RWPE2 (cell line): ENCODE data around the gene DDX10.

Experiments used
- ATAC-seq: fragments of 200-7000 bp; cut with Tn5 transposase; 3 replicates; pipeline ENCODE4 v1.9.1; 2021; ENCODE audit warnings: low read depth
- DNase-seq: peaks from one replicate; pipeline ENCODE4 v3.0.0-alpha.2; 2020; ENCODE audit warnings: low spot score
- H3K27ac ChIP-seq: fragments of 450-650 bp; 2 replicates; pipeline ENCODE4 v1.5.1; 2017; ENCODE audit warnings: mild to moderate bottlenecking; ENCODE audit not compliant: poor library complexity, severe bottlenecking
- H3K27me3 ChIP-seq: fragments of 250-450 bp; sonication (Bioruptor Pico); 2 replicates; pipeline ENCODE4 v1.5.1; 2021; ENCODE audit warnings: mild to moderate bottlenecking, moderate library complexity; ENCODE audit not compliant: insufficient read depth, poor library complexity, severe bottlenecking
- H3K36me3 ChIP-seq: fragments of 250-450 bp; sonication (Bioruptor Pico); 2 replicates; pipeline ENCODE4 v1.5.1; 2020; ENCODE audit warnings: low read depth, mild to moderate bottlenecking, moderate library complexity
- H3K4me1 ChIP-seq: fragments of 250-450 bp; sonication (Bioruptor Pico); 2 replicates; pipeline ENCODE4 v1.5.1; 2021; ENCODE audit warnings: mild to moderate bottlenecking, moderate library complexity; ENCODE audit not compliant: insufficient read depth, poor library complexity, severe bottlenecking
- H3K4me3 ChIP-seq: fragments of 250-450 bp; sonication (Bioruptor Pico); 2 replicates; pipeline ENCODE4 v1.5.1; 2021; ENCODE audit warnings: mild to moderate bottlenecking, moderate library complexity; ENCODE audit not compliant: severe bottlenecking
- H3K9me3 ChIP-seq: fragments of 250-450 bp; sonication (Bioruptor Pico); 2 replicates; pipeline ENCODE4 v1.5.1; 2021; ENCODE audit warnings: mild to moderate bottlenecking, moderate library complexity; ENCODE audit not compliant: severe bottlenecking
- CTCF ChIP-seq: fragments of 450-650 bp; IDR thresholded peaks from one replicate; pipeline ENCODE4 v1.5.1; 2017; ENCODE audit warnings: mild to moderate bottlenecking, moderate library complexity; ENCODE audit not compliant: poor library complexity, severe bottlenecking

The DDX10 gene

GRCh38 chr11:108853151-108853550 lies 188.3 kb downstream of the DDX10 start:
- ATAC-seq (no peak), DNase-seq (no peak)
- Histone ChIP-seq H3K4me3 (no peak overlapping the region), H3K27me3 (no peaks in the 10 kb centered on the region), H3K36me3 (0 out of 2 replicates have a peak, but pooled peaks cover 3% of the 10 kb centered on the region), H3K4me1 (no peaks in the 10 kb centered on the region), H3K9me3 (no peaks in the 10 kb centered on the region), H3K27ac (no peak overlapping the region)
- no peak for TF ChIP-seq CTCF

DNA sequence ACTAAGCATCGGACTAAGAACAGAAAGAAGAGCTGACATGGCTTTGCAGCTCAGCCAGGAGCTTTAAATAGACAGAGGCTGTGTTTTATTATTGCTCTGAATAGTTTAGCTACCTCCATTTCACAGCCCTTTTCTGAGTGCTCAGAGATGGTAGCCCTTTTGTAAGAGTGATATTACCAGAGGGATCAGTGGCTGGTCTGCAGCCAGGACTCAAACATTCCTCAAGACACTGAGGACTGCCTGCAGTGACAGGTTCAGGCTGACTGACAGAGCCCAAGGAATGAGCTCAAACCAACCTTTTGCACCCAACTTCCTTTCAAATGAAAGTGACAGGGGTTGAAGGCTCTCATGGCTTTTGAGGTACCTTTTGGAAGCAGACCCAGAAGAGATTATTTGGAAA lies 189.0 kb downstream of the DDX10 start:
- Histone ChIP-seq H3K27me3 (no peaks in the 10 kb centered on the region), H3K4me3 (no peak overlapping the region), H3K27ac (no peak overlapping the region), H3K36me3 (0 out of 2 replicates have a peak, but pooled peaks cover 3% of the 10 kb centered on the region), H3K4me1 (no peaks in the 10 kb centered on the region), H3K9me3 (no peaks in the 10 kb centered on the region)
- no peak for DNase-seq
- no peak for TF ChIP-seq CTCF
- peak; percentile 62; the same call in 2 of the 3 replicates for ATAC-seq

DNA sequence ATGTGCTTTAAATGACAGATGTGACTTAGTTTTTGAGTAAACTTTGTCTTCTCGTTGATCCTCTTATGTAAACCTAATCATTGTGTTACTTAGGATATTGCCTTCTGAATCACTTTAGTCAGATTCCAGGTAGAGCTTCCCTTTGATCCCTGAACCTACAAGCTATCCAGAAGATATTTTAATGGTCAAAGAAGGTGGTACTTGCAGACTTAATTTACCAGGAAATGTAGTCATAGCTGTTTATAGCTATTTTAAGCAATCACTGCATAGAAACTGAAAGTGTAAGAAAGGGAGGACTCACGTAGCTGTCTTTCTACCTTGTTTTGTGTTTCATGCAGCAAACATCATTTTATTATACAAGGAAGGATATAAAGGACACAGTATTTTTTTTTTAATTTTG lies 189.5 kb downstream of the DDX10 start:
- Histone ChIP-seq H3K27ac (no peak overlapping the region), H3K36me3 (0 out of 2 replicates have a peak, but pooled peaks cover 3% of the 10 kb centered on the region), H3K4me3 (no peak overlapping the region), H3K4me1 (no peaks in the 10 kb centered on the region), H3K9me3 (no peaks in the 10 kb centered on the region), H3K27me3 (no peaks in the 10 kb centered on the region)
- no peak for TF ChIP-seq CTCF
- peak; percentile 35; the same call in 2 of the 3 replicates for ATAC-seq
- DNase-seq = no peak

- ATAC-seq (no peak), DNase-seq (no peak)
These were observed 192.5 kb downstream of the DDX10 start for GRCh38 chr11:108857382-108857781.

More at GRCh38 chr11:108857382-108857781, 192.5 kb downstream of the DDX10 start:
- no peak for TF ChIP-seq CTCF
- Histone ChIP-seq H3K36me3 (no peaks in the 10 kb centered on the region), H3K4me1 (no peaks in the 10 kb centered on the region), H3K4me3 (no peak overlapping the region), H3K27ac (no peak overlapping the region), H3K9me3 (no peaks in the 10 kb centered on the region), H3K27me3 (no peaks in the 10 kb centered on the region)
